K562 (cell line): ENCODE results near the gene ZMPSTE24. TPM values are rescaled to one million over a fixed set of nuclear protein-coding genes. Genes with fewer than 3 reads are reported as not detected.

Experiments
- ATAC-seq: fragments of 200-7000 bp; cut with Tn5 transposase; 3 replicates; pipeline ENCODE4 v1.9.1; 2020; ENCODE audit warnings: moderate library complexity
- BruUV-seq: library from RNA; stranded (reverse); fragments of 400-500 nt; replicated peaks from 2 replicates; lab custom pipeline; 2021; lab: Mats Ljungman, UMichigan
- CTCF ChIA-PET: fragments of 300-600 bp; formaldehyde crosslinking; extraction: SDS; loops from one replicate; lab custom pipeline; 2021; ENCODE audit warnings: low intra/inter-chr PET ratio; lab: Yijun Ruan, JAX
- POLR2A ChIA-PET: fragments of 300-600, 350-650 bp; sonication (Branson Sonifier 250); formaldehyde crosslinking; extraction: SDS; loops from one replicate; lab custom pipeline; 2021; ENCODE audit warnings: antibody characterized with exemption, inconsistent platforms; lab: Yijun Ruan, JAX
- DNase-seq, 4 experiments: peaks; one replicate each; pipeline versions ENCODE4 v3.0.0 to v3.0.0-alpha.2; 2011 to 2018; ENCODE audit warnings: low spot score in 3 of 4, mixed read lengths in 3 of 4; ENCODE audit errors: extremely low read depth in 1 of 4
- FAIRE-seq: peaks from 2 replicates; lab custom pipeline; 2011; peaks lifted over from hg19 to GRCh38; lab: Jason Lieb, UNC
- H2AFZ ChIP-seq: 2 replicates; pipeline ENCODE4 v1.6.0; 2011; ENCODE audit warnings: low read depth, low read length, control low read depth, inconsistent platforms
- H3K27ac ChIP-seq: fragments of 200-600 bp; 3 replicates; pipeline ENCODE4 v1.8.0; 2011; ENCODE audit warnings: low read depth, mild to moderate bottlenecking, control low read depth, inconsistent platforms, low read length, moderate library complexity, mixed read lengths; ENCODE audit errors: extremely low read depth
- H3K27me3 ChIP-seq, 2 experiments: fragments of 300-600 bp in 1 of 2; 2 replicates in 1 of 2; 3 replicates in 1 of 2; pipeline versions ENCODE4 v1.6.0 to v1.8.0; 2011; ENCODE audit warnings: inconsistent platforms in 2 of 2, low read length in 2 of 2, mild to moderate bottlenecking in 1 of 2, mixed read lengths in 1 of 2, moderate library complexity in 1 of 2; ENCODE audit not compliant: control insufficient read depth in 2 of 2, insufficient read depth in 2 of 2
- H3K36me3 ChIP-seq: fragments of 300-600 bp; 3 replicates; pipeline ENCODE4 v1.8.0; 2011; ENCODE audit warnings: mild to moderate bottlenecking, low read length, inconsistent platforms; ENCODE audit not compliant: control insufficient read depth, insufficient read depth
- H3K4me1 ChIP-seq, 2 experiments: fragments of 200-600 bp in 1 of 2; replicated peaks in 1 of 2; 2 replicates in 1 of 2; 3 replicates in 1 of 2; pipeline versions ENCODE4 v1.5.1 to v1.8.0; 2011; ENCODE audit warnings: inconsistent platforms in 2 of 2, low read length in 2 of 2, mild to moderate bottlenecking in 1 of 2, mixed read lengths in 1 of 2, moderate library complexity in 1 of 2; ENCODE audit not compliant: control insufficient read depth in 2 of 2, insufficient read depth in 2 of 2
- H3K4me2 ChIP-seq: 2 replicates; pipeline ENCODE4 v1.6.1; 2011; ENCODE audit warnings: low read length, control low read depth, inconsistent platforms, mixed read lengths; ENCODE audit not compliant: insufficient read depth
- H3K4me3 ChIP-seq: fragments of 200-600 bp; sonication (generic), shearing (Covaris generic); 2 replicates; pipeline ENCODE4 v1.5.1; 2016; ENCODE audit warnings: control low read depth, inconsistent platforms
- H3K79me2 ChIP-seq: fragments of 200-600 bp; 3 replicates; pipeline ENCODE4 v1.8.0; 2011; ENCODE audit warnings: low read length, inconsistent platforms; ENCODE audit not compliant: control insufficient read depth, insufficient read depth
- H3K9ac ChIP-seq, 2 experiments: 2 replicates each; pipeline versions ENCODE4 v1.6.0 to v1.6.1; 2011; ENCODE audit warnings: low read depth in 2 of 2, low read length in 2 of 2, control low read depth in 1 of 2, inconsistent platforms in 1 of 2, mild to moderate bottlenecking in 1 of 2, mixed read lengths in 1 of 2; ENCODE audit not compliant: insufficient read depth in 1 of 2
- H3K9me1 ChIP-seq: one replicate; pipeline ENCODE4 v1.6.0; 2011; ENCODE audit warnings: inconsistent platforms, mild to moderate bottlenecking, low read length, moderate library complexity; ENCODE audit not compliant: control insufficient read depth, insufficient read depth
- H3K9me3 ChIP-seq: replicated peaks from 2 replicates; pipeline ENCODE4 v1.5.1; 2011; ENCODE audit warnings: low read depth, low read length, inconsistent platforms; ENCODE audit not compliant: control insufficient read depth, insufficient read depth
- H4K20me1 ChIP-seq: replicated peaks from 2 replicates; pipeline ENCODE4 v1.6.1; 2011; ENCODE audit warnings: low read length, inconsistent platforms, mixed read lengths; ENCODE audit not compliant: control insufficient read depth, insufficient read depth
- CCAR2 ChIP-seq: fragments of 200-400 bp; formaldehyde crosslinking; IDR thresholded peaks from 2 replicates; pipeline ENCODE4 v1.6.1; 2017; ENCODE audit warnings: mild to moderate bottlenecking, low read depth, low read length
- MXI1 ChIP-seq: IDR thresholded peaks from 2 replicates; pipeline ENCODE4 v1.6.1; 2011; ENCODE audit warnings: low read depth, mild to moderate bottlenecking, improper control_type of control experiment, low read length
- NR2C1 ChIP-seq, 2 experiments: fragments of 450-650 bp; IDR thresholded peaks; 2 replicates each; pipeline ENCODE4 v1.6.1; 2017; ENCODE audit warnings: mild to moderate bottlenecking in 2 of 2, antibody characterized with exemption in 1 of 2, inconsistent platforms in 1 of 2, missing compliant biosample characterization in 1 of 2, missing genetic modification characterization in 1 of 2
- WGBS: fragments of 100-300 bp; shearing (Covaris generic); methylation state at CpG from one replicate; pipeline ENCODE4 v1.1.6; 2016; ENCODE audit warnings: low coverage, mixed read lengths; ENCODE audit not compliant: insufficient coverage; ENCODE audit errors: missing lambda C conversion rate; 5-methylcytosine and 5-hydroxymethylcytosine counted together
- in situ Hi-C: fragments of 300-500 bp; cut with MboI; formaldehyde crosslinking; loops from 4 replicates; pipeline ENCODE4 v1.15.0; 2018; ENCODE audit warnings: inconsistent platforms, mixed read lengths
- intact Hi-C: fragments of 100-400 bp; cut with micrococcal nuclease; formaldehyde crosslinking; loops from 2 replicates; pipeline ENCODE4 v1.14.2; 2022
- polyA plus RNA-seq, 8 experiments: library from polyadenylated mRNA; depleted of rRNA in 4 of 8; stranded (reverse) in 5 of 8; unstranded in 3 of 8; fragments of >200 nt; fragmentation: Nextera tagmentation in 2 of 8; fragmentation: Illumina TruSeq in 1 of 8; extraction: Ambion mirVana in 2 of 8; extraction: Trizol in 1 of 8; gene quantifications; 2 replicates each; pipeline versions ENCODE4 v1.2.1 to v1.2.3, GENCODE V29; 2011 to 2014; ENCODE audit warnings: inconsistent platforms in 1 of 8, missing spikeins in 1 of 8
- total RNA-seq, 7 experiments: library from RNA; depleted of rRNA in 6 of 7; stranded (reverse); fragments of >200 nt in 6 of 7; fragmentation: Illumina TruSeq in 2 of 7; extraction: Trizol in 2 of 7; gene quantifications; 2 replicates each; pipeline versions ENCODE4 v1.2.1 to v1.2.3, GENCODE V29; 2011 to 2021; ENCODE audit warnings: low replicate concordance in 1 of 7
- TF ChIP-seq, protein P1 (sequence below): fragments of 450-650 bp; IDR thresholded peaks from 2 replicates; pipeline ENCODE4 v1.6.1; 2017; ENCODE audit warnings: antibody characterized with exemption
- TF ChIP-seq, protein P2 (sequence below): fragments of 250-450 bp; sonication (Bioruptor Pico); IDR thresholded peaks from 2 replicates; pipeline ENCODE4 v1.8.0; 2022; ENCODE audit warnings: inconsistent platforms

ZMPSTE24 gene
- total and polyA plus RNA-seq, 9 of the 15 experiments (the other 6 are each of a cell fraction or from before 2014, with no cell fraction given): 30.7 to 75.9 (median 64.3) TPM

DNA sequence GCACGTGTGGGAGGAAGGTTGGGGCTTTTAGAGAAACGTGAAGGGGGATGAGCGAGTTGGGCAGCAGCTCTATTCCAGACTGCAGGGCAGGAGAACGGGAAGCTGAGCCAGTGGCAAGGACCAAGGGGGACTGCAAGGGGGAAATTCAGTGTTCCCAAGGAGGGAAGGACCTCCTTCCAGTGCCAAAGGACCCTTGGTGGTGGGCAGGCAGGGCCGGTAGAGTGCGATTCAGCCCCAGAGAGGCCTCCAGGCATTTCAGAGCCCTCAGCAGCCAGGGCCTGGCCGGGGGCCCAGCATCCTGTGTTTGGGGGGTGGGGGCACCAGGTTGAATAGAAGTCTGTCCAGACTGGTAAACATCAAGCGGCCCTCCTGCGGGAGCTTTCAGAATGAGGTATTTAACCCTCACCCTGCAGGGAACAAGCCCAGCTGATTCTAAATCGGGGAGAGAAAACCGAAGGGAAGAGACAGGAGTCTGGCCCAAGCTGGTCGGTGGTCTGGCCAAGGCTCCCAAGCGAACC is 56.7 kb downstream of the ZMPSTE24 start:
- H3K4me1 ChIP-seq: peaks cover 36 to 67% of the 10 kb centered on the region in 2 experiments
- POLR2A ChIA-PET: interaction anchor here (0.5 to 1.6 kb wide), 15 partner anchors 9 to 1338 kb away, joined by 3 to 12 read pairs (median 3); no protein-coding TSS in a partner anchor
- H2AFZ ChIP-seq: peak overlapping the region; percentile 98
- H3K27me3 ChIP-seq: no peaks in the 10 kb centered on the region
- FAIRE-seq: no peak
- no peaks in the 10 kb centered on the region for H3K36me3 ChIP-seq
- TF ChIP-seq NR2C1 (IDR thresholded peaks at IDR 0.05) (no peak), NR2C1 (tag; IDR thresholded peaks at IDR 0.05) (0 out of 2 replicates have a peak, but pooled peaks have one; percentile 9), CCAR2 (no peak), MXI1 (no peak)
- TF ChIP-seq, protein P1, sequence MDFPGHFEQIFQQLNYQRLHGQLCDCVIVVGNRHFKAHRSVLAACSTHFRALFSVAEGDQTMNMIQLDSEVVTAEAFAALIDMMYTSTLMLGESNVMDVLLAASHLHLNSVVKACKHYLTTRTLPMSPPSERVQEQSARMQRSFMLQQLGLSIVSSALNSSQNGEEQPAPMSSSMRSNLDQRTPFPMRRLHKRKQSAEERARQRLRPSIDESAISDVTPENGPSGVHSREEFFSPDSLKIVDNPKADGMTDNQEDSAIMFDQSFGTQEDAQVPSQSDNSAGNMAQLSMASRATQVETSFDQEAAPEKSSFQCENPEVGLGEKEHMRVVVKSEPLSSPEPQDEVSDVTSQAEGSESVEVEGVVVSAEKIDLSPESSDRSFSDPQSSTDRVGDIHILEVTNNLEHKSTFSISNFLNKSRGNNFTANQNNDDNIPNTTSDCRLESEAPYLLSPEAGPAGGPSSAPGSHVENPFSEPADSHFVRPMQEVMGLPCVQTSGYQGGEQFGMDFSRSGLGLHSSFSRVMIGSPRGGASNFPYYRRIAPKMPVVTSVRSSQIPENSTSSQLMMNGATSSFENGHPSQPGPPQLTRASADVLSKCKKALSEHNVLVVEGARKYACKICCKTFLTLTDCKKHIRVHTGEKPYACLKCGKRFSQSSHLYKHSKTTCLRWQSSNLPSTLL: no peak
- TF ChIP-seq, protein P2, sequence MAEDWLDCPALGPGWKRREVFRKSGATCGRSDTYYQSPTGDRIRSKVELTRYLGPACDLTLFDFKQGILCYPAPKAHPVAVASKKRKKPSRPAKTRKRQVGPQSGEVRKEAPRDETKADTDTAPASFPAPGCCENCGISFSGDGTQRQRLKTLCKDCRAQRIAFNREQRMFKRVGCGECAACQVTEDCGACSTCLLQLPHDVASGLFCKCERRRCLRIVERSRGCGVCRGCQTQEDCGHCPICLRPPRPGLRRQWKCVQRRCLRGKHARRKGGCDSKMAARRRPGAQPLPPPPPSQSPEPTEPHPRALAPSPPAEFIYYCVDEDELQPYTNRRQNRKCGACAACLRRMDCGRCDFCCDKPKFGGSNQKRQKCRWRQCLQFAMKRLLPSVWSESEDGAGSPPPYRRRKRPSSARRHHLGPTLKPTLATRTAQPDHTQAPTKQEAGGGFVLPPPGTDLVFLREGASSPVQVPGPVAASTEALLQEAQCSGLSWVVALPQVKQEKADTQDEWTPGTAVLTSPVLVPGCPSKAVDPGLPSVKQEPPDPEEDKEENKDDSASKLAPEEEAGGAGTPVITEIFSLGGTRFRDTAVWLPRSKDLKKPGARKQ: peak; percentile 44; the same call in 1 of the 2 replicates
- CTCF ChIA-PET: interaction anchor here (0.5 to 2.1 kb wide), 2 partner anchors 90 to 158 kb away, joined by 3 to 8 read pairs; no protein-coding TSS in a partner anchor
- BruUV-seq: no TSS peak
- no peak for DNase-seq
- H3K4me3 ChIP-seq: no peak overlapping the region
- intact Hi-C loops (loop anchor here (5.0 kb wide), 1 partner anchor 88 kb away; no protein-coding TSS in a partner anchor), in situ Hi-C loops (no loop called here)
- ATAC-seq: peak; percentile 18
- no peaks in the 10 kb centered on the region for H3K9me1 ChIP-seq
- 72% methylated on average over 11 of the region's 13 CpGs for WGBS
- H3K9ac ChIP-seq: peak overlapping the region; percentile 49 to 89; a peak in 3 of 4 replicates
- peak overlapping the region; percentile 31; the same call in 1 of the 3 replicates for H3K27ac ChIP-seq
- no peaks in the 10 kb centered on the region for H4K20me1 ChIP-seq
- peak overlapping the region; percentile 56 for H3K4me2 ChIP-seq
- no peaks in the 10 kb centered on the region for H3K9me3 ChIP-seq
- no peaks in the 10 kb centered on the region for H3K79me2 ChIP-seq
